Stomach (tissue), 4 donors: Measurements from ENCODE around the gene SLC6A5.

Experiments
- EP300 ChIP-seq: sonication (generic); formaldehyde crosslinking; IDR thresholded peaks from one replicate; pipeline ENCODE4 v1.6.1; 2017; ENCODE audit warnings: antibody characterized with exemption
- POLR2A ChIP-seq, 4 donors: fragments of 450-650 bp; IDR thresholded peaks; one replicate each; pipeline ENCODE4 v1.6.1; 2016; ENCODE audit warnings: antibody characterized with exemption in 4 of 4, control low read depth in 2 of 4, mild to moderate bottlenecking in 1 of 4, moderate library complexity in 1 of 4
- TF ChIP-seq, protein P1 (sequence below), 7 experiments: fragments of 450-650 bp in 4 of 7; fragments of 200-600 bp in 3 of 7; sonication (generic) in 3 of 7; IDR thresholded peaks; one replicate each; pipeline ENCODE4 v1.5.1; 2016 to 2019; ENCODE audit warnings: antibody characterized with exemption in 7 of 7, control low read depth in 2 of 7, mild to moderate bottlenecking in 1 of 7

DNA sequence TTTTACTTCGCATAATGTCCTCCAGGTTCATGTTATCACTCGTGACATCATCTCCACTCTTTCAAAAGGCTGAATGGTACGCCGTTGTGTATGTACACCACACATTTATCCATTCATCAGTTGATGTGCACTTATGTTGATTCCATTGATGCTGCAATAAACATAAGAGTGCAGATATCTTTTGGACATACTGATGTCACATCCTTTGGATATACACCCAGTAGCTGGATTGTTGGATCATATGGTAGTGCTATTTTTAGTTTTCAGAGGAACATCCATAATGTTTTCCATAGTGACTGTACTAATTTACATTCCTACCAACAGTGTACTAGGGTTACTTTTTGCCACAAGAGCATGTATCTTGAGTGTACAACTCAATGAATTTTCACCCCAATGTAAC, 45.0 kb downstream of the SLC6A5 start:
- no peak for TF ChIP-seq POLR2A (IDR thresholded peaks at IDR 0.05)
- TF ChIP-seq, protein P1, sequence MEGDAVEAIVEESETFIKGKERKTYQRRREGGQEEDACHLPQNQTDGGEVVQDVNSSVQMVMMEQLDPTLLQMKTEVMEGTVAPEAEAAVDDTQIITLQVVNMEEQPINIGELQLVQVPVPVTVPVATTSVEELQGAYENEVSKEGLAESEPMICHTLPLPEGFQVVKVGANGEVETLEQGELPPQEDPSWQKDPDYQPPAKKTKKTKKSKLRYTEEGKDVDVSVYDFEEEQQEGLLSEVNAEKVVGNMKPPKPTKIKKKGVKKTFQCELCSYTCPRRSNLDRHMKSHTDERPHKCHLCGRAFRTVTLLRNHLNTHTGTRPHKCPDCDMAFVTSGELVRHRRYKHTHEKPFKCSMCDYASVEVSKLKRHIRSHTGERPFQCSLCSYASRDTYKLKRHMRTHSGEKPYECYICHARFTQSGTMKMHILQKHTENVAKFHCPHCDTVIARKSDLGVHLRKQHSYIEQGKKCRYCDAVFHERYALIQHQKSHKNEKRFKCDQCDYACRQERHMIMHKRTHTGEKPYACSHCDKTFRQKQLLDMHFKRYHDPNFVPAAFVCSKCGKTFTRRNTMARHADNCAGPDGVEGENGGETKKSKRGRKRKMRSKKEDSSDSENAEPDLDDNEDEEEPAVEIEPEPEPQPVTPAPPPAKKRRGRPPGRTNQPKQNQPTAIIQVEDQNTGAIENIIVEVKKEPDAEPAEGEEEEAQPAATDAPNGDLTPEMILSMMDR (IDR thresholded peaks at IDR 0.05) = no peak
- no peak for TF ChIP-seq EP300
